Fibroblast of lung (primary cell): ENCODE data around the gene WDR33. TPM values are rescaled to one million over a fixed set of nuclear protein-coding genes. Genes with fewer than 3 reads are reported as not detected.

ENCODE experiments used
- DNase-seq, 2 donors: peaks; one replicate each; pipeline versions ENCODE4 v3.0.0 to v3.0.0-alpha.2; 2010; ENCODE audit warnings: low read depth in 2 of 2
- H2AFZ ChIP-seq: 2 replicates; pipeline ENCODE4 v1.5.1; 2012; ENCODE audit warnings: low read length, control low read depth, inconsistent platforms
- H3K27ac ChIP-seq: 2 replicates; pipeline ENCODE4 v1.5.1; 2011; ENCODE audit warnings: low read length, control low read depth; ENCODE audit not compliant: insufficient read depth
- H3K27me3 ChIP-seq: 2 replicates; pipeline ENCODE4 v1.5.1; 2011; ENCODE audit warnings: mild to moderate bottlenecking, low read length; ENCODE audit not compliant: control insufficient read depth, insufficient read depth
- H3K36me3 ChIP-seq: 2 replicates; pipeline ENCODE4 v1.5.1; 2011; ENCODE audit warnings: low read length; ENCODE audit not compliant: control insufficient read depth, insufficient read depth
- H3K4me1 ChIP-seq: 2 replicates; pipeline ENCODE4 v1.5.1; 2011; ENCODE audit warnings: low read length; ENCODE audit not compliant: control insufficient read depth, insufficient read depth; ENCODE audit errors: extremely low read depth
- H3K4me2 ChIP-seq: 2 replicates; pipeline ENCODE4 v1.5.1; 2011; ENCODE audit warnings: low read length, control low read depth; ENCODE audit not compliant: insufficient read depth; ENCODE audit errors: extremely low read depth
- H3K4me3 ChIP-seq, 4 experiments: fragments of 200-600 bp in 1 of 4; sonication (generic) in 1 of 4; replicated peaks in 1 of 4; 2 replicates each; pipeline ENCODE4 v1.5.1; 2011 to 2016; ENCODE audit warnings: low read length in 4 of 4, low read depth in 3 of 4, mild to moderate bottlenecking in 3 of 4, control low read depth in 2 of 4, inconsistent platforms in 1 of 4, mixed read lengths in 1 of 4; ENCODE audit not compliant: insufficient read depth in 1 of 4; ENCODE audit errors: control extremely low read depth in 1 of 4
- H3K79me2 ChIP-seq: 2 replicates; pipeline ENCODE4 v1.5.1; 2012; ENCODE audit warnings: mild to moderate bottlenecking, low read length, inconsistent platforms; ENCODE audit not compliant: control insufficient read depth, insufficient read depth
- H3K9ac ChIP-seq: 2 replicates; pipeline ENCODE4 v1.5.1; 2011; ENCODE audit warnings: mild to moderate bottlenecking, low read length, control low read depth; ENCODE audit not compliant: insufficient read depth
- H3K9me3 ChIP-seq: 2 replicates; pipeline ENCODE4 v1.5.1; 2012; ENCODE audit warnings: low read depth, low read length; ENCODE audit not compliant: control insufficient read depth, insufficient read depth
- H4K20me1 ChIP-seq: 2 replicates; pipeline ENCODE4 v1.5.1; 2011; ENCODE audit warnings: low read length; ENCODE audit not compliant: control insufficient read depth, insufficient read depth; ENCODE audit errors: extremely low read depth
- CTCF ChIP-seq, 2 donors: IDR thresholded peaks in 1 of 2; conservative IDR thresholded peaks in 1 of 2; 1 replicate in 1 of 2; 2 replicates in 1 of 2; pipeline ENCODE4 v1.5.1; 2011 to 2012; ENCODE audit warnings: low read length in 2 of 2, control low read depth in 1 of 2, inconsistent platforms in 1 of 2, low read depth in 1 of 2, mild to moderate bottlenecking in 1 of 2
- EZH2 ChIP-seq: IDR thresholded peaks from 2 replicates; pipeline ENCODE4 v1.5.1; 2012; ENCODE audit warnings: low read length, control low read depth, mild to moderate bottlenecking; ENCODE audit errors: missing control alignments
- polyA plus RNA-seq, 2 donors: library from polyadenylated mRNA; depleted of rRNA in 1 of 2; stranded (reverse) in 1 of 2; unstranded in 1 of 2; fragments of >200 nt; gene quantifications; 2 replicates each; pipeline ENCODE4 v1.2.1, GENCODE V29; 2011 to 2012; ENCODE audit warnings: missing spikeins in 1 of 2
- total RNA-seq: library from RNA; depleted of rRNA; stranded (reverse); fragments of >200 nt; gene quantifications from 2 replicates; pipeline ENCODE4 v1.2.1, GENCODE V29; 2014

Gene WDR33
- total and polyA plus RNA-seq, 2 donors (not counting 1 experiment from before 2014, with no cell fraction given), result 27.2 to 28.6 TPM

GRCh38 chr2:127841466-127842178, 30.7 kb upstream of the WDR33 start:
- H3K4me1 ChIP-seq, result no peaks in the 10 kb centered on the region
- H4K20me1 ChIP-seq, result no peaks in the 10 kb centered on the region
- H3K9me3 ChIP-seq, result no peaks in the 10 kb centered on the region
- no peaks in the 10 kb centered on the region for H3K79me2 ChIP-seq
- H3K27me3 ChIP-seq, result no peaks in the 10 kb centered on the region
- peaks cover under 1% of the 10 kb centered on the region for H3K36me3 ChIP-seq
- H3K4me2 ChIP-seq, result no peak overlapping the region
- no peak overlapping the region for H3K9ac ChIP-seq
- no peak overlapping the region for H3K27ac ChIP-seq
- no peak for DNase-seq
- H2AFZ ChIP-seq, result no peak overlapping the region
- TF ChIP-seq CTCF (conservative IDR thresholded peaks at IDR 0.05 in 1 of 2, IDR thresholded peaks at IDR 0.05 in 1 of 2; ENCODE audit: low read depth in 1 of 2, low read length in 2 of 2) (no peak), EZH2 (no peak)
- H3K4me3 ChIP-seq, result no peak overlapping the region

GRCh38 chr2:127840893-127841292, 29.9 kb upstream of the WDR33 start:
- no peak overlapping the region for H3K27ac ChIP-seq
- no peak overlapping the region for H3K4me3 ChIP-seq
- no peaks in the 10 kb centered on the region for H3K9me3 ChIP-seq
- DNase-seq, result no peak
- no peaks in the 10 kb centered on the region for H4K20me1 ChIP-seq
- no peaks in the 10 kb centered on the region for H3K27me3 ChIP-seq
- no peak overlapping the region for H3K9ac ChIP-seq
- no peak overlapping the region for H3K4me2 ChIP-seq
- no peaks in the 10 kb centered on the region for H3K4me1 ChIP-seq
- TF ChIP-seq EZH2, result no peak
- TF ChIP-seq CTCF (conservative IDR thresholded peaks at IDR 0.05 in 1 of 2, IDR thresholded peaks at IDR 0.05 in 1 of 2; ENCODE audit: low read depth in 1 of 2, low read length in 2 of 2), result no peak
- no peaks in the 10 kb centered on the region for H3K79me2 ChIP-seq
- H3K36me3 ChIP-seq, result no peaks in the 10 kb centered on the region
- H2AFZ ChIP-seq, result no peak overlapping the region

GRCh38 chr2:127834951-127835350, 24.0 kb upstream of the WDR33 start:
- H4K20me1 ChIP-seq, result no peaks in the 10 kb centered on the region
- TF ChIP-seq EZH2, result no peak
- no peak for TF ChIP-seq CTCF (conservative IDR thresholded peaks at IDR 0.05 in 1 of 2, IDR thresholded peaks at IDR 0.05 in 1 of 2; ENCODE audit: low read depth in 1 of 2, low read length in 2 of 2)
- no peaks in the 10 kb centered on the region for H3K9me3 ChIP-seq
- no peaks in the 10 kb centered on the region for H3K27me3 ChIP-seq
- no peak overlapping the region for H3K4me2 ChIP-seq
- no peaks in the 10 kb centered on the region for H3K4me1 ChIP-seq
- peak in 1 of 2 donors; percentile 5 for DNase-seq
- no peak overlapping the region for H2AFZ ChIP-seq
- no peaks in the 10 kb centered on the region for H3K79me2 ChIP-seq
- H3K27ac ChIP-seq, result no peak overlapping the region
- no peak overlapping the region for H3K9ac ChIP-seq
- no peak overlapping the region for H3K4me3 ChIP-seq
- no peaks in the 10 kb centered on the region for H3K36me3 ChIP-seq
